Osteoblast (primary cell): Measurements from ENCODE around the gene MCM3. TPM values are rescaled to one million over a fixed set of nuclear protein-coding genes. Genes with fewer than 3 reads are reported as not detected.

Experiments
- DNase-seq: peaks from one replicate; pipeline ENCODE4 v3.0.0; 2011; ENCODE audit warnings: low spot score, mixed read lengths; ENCODE audit not compliant: insufficient read length; ENCODE audit errors: missing footprints
- H2AFZ ChIP-seq: 2 replicates; pipeline ENCODE4 v1.6.0; 2011; ENCODE audit warnings: mild to moderate bottlenecking, low read length
- H3K27ac ChIP-seq: 2 replicates; pipeline ENCODE4 v1.5.1; 2011; ENCODE audit warnings: mild to moderate bottlenecking, low read depth, low read length, moderate library complexity
- H3K27me3 ChIP-seq: 2 replicates; pipeline ENCODE4 v1.6.0; 2012; ENCODE audit warnings: mild to moderate bottlenecking, control low read depth, inconsistent platforms, low read length, moderate library complexity; ENCODE audit not compliant: insufficient read depth
- H3K36me3 ChIP-seq: 2 replicates; pipeline ENCODE4 v1.5.1; 2011; ENCODE audit warnings: mild to moderate bottlenecking, low read length, control low read depth, moderate library complexity; ENCODE audit not compliant: insufficient read depth
- H3K4me1 ChIP-seq: 2 replicates; pipeline ENCODE4 v1.5.1; 2011; ENCODE audit warnings: mild to moderate bottlenecking, low read length, control low read depth, moderate library complexity; ENCODE audit not compliant: insufficient read depth
- H3K4me2 ChIP-seq: 2 replicates; pipeline ENCODE4 v1.6.0; 2011; ENCODE audit warnings: mild to moderate bottlenecking, low read length; ENCODE audit not compliant: insufficient read depth
- H3K4me3 ChIP-seq: fragments of 200-600 bp; sonication (generic); 3 replicates; pipeline ENCODE4 v1.5.1; 2012; ENCODE audit warnings: mild to moderate bottlenecking, low read length, inconsistent platforms; ENCODE audit not compliant: insufficient read depth
- H3K79me2 ChIP-seq: 2 replicates; pipeline ENCODE4 v1.6.0; 2012; ENCODE audit warnings: mild to moderate bottlenecking, low read length, control low read depth, inconsistent platforms; ENCODE audit not compliant: insufficient read depth
- H3K9me3 ChIP-seq: 2 replicates; pipeline ENCODE4 v1.5.1; 2011; ENCODE audit warnings: low read depth, low read length, control low read depth
- H4K20me1 ChIP-seq: 2 replicates; pipeline ENCODE4 v1.6.0; 2012; ENCODE audit warnings: mild to moderate bottlenecking, low read length, control low read depth; ENCODE audit not compliant: insufficient read depth
- CTCF ChIP-seq: IDR thresholded peaks from 2 replicates; pipeline ENCODE4 v1.5.1; 2011; ENCODE audit warnings: mild to moderate bottlenecking, low read depth, low read length, moderate library complexity; ENCODE audit errors: extremely low read depth
- total RNA-seq: library from RNA; depleted of rRNA; stranded (reverse); fragments of >200 nt; gene quantifications from 2 replicates; pipeline ENCODE4 v1.2.3, GENCODE V29; 2012

Gene MCM3
- total RNA-seq, 1 donor: 19.2 TPM

DNA sequence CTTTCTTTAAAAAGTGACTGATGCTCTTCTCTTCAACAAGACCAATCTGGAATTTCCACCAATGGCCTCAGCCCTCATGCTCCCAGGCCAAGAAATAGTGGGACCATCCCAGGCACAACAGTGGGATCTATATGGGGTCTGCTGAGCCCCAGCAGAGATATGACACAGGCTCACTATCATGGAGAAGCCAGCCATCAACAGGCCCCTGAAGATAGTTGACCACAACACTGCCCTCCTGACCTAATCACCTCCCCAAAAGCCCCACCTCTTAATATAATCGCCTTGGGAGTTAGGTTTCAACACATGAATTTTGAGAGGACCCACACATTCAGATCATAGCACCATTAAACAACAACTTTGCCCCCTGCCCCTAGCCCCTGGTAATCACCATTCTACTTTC lies 16.8 kb upstream of the MCM3 start:
- no peaks in the 10 kb centered on the region for H3K9me3 ChIP-seq
- H3K4me3 ChIP-seq: no peak overlapping the region
- H3K36me3 ChIP-seq: no peaks in the 10 kb centered on the region
- no peaks in the 10 kb centered on the region for H4K20me1 ChIP-seq
- H3K27ac ChIP-seq: no peak overlapping the region
- peaks cover 2% of the 10 kb centered on the region for H3K27me3 ChIP-seq
- TF ChIP-seq CTCF: no peak
- no peak overlapping the region for H2AFZ ChIP-seq
- H3K4me1 ChIP-seq: peaks cover 9% of the 10 kb centered on the region
- H3K79me2 ChIP-seq: no peaks in the 10 kb centered on the region
- H3K4me2 ChIP-seq: no peak overlapping the region
- no peak for DNase-seq

- Histone ChIP-seq H3K36me3 (no peaks in the 10 kb centered on the region), H4K20me1 (no peaks in the 10 kb centered on the region), H2AFZ (no peak overlapping the region), H3K79me2 (no peaks in the 10 kb centered on the region), H3K9me3 (no peaks in the 10 kb centered on the region), H3K4me1 (peaks cover 7% of the 10 kb centered on the region), H3K4me2 (no peak overlapping the region), H3K4me3 (no peak overlapping the region), H3K27ac (no peak overlapping the region), H3K27me3 (peaks cover 2% of the 10 kb centered on the region)
- no peak for TF ChIP-seq CTCF
- no peak for DNase-seq
Observed at GRCh38 chr6:52300489-52300931, 16.0 kb upstream of the MCM3 start.

DNA sequence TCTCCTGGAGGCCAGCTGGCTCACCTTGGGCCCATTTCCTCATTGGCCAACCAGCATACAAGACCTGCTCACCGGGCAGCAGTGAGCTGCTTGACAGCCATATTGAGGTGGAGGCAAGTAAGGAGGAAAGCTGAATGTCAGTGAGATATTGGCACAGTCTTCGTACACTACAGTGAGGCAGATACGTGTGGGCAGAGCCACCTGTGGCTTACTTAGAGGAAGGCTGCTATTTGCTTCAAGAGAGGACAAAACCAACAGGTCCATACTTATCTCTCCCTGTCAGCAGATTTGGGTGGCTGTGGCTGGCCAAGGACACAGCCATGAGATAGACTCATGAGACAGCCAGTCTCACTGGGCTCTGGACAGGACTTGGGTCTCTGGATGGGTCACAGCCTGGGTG lies 15.1 kb upstream of the MCM3 start:
- H3K27ac ChIP-seq: no peak overlapping the region
- no peaks in the 10 kb centered on the region for H3K79me2 ChIP-seq
- no peak for DNase-seq
- no peak for TF ChIP-seq CTCF
- peaks cover 2% of the 10 kb centered on the region for H3K27me3 ChIP-seq
- no peak overlapping the region for H3K4me3 ChIP-seq
- H4K20me1 ChIP-seq: no peaks in the 10 kb centered on the region
- H3K4me1 ChIP-seq: no peaks in the 10 kb centered on the region
- no peak overlapping the region for H3K4me2 ChIP-seq
- H3K9me3 ChIP-seq: no peaks in the 10 kb centered on the region
- H3K36me3 ChIP-seq: no peaks in the 10 kb centered on the region
- no peak overlapping the region for H2AFZ ChIP-seq

GRCh38 chr6:52297433-52297832 lies 12.9 kb upstream of the MCM3 start:
- Histone ChIP-seq H3K27me3 (peaks cover 2% of the 10 kb centered on the region), H3K36me3 (no peaks in the 10 kb centered on the region), H2AFZ (no peak overlapping the region), H3K27ac (no peak overlapping the region), H4K20me1 (no peaks in the 10 kb centered on the region), H3K79me2 (no peaks in the 10 kb centered on the region), H3K9me3 (no peaks in the 10 kb centered on the region), H3K4me3 (no peak overlapping the region), H3K4me1 (no peaks in the 10 kb centered on the region), H3K4me2 (no peak overlapping the region)
- no peak for TF ChIP-seq CTCF
- no peak for DNase-seq
